Measurements from ENCODE around the gene SARS2.

SARS2 gene

GRCh38 chr19:38919837-38920601, 10.5 kb downstream of the SARS2 start:
- no peak for DNase-seq (ENCODE audit: extremely low read depth in 1 of 2, low read depth in 1 of 2)

- DNase-seq (ENCODE audit: extremely low read depth in 1 of 2, low read depth in 1 of 2), result no peak
Observed at GRCh38 chr19:38918526-38918925, 12.0 kb downstream of the SARS2 start.

- no peak for DNase-seq (ENCODE audit: extremely low read depth in 1 of 2, low read depth in 1 of 2)
Observed at GRCh38 chr19:38917921-38918491, 12.6 kb downstream of the SARS2 start.

- no peak for DNase-seq (ENCODE audit: extremely low read depth in 1 of 2, low read depth in 1 of 2)
Observed at GRCh38 chr19:38917516-38917915, 13.0 kb downstream of the SARS2 start.

- DNase-seq (ENCODE audit: extremely low read depth in 1 of 2, low read depth in 1 of 2), result no peak
Observed at GRCh38 chr19:38915329-38916321, 14.9 kb downstream of the SARS2 start.

GRCh38 chr19:38913958-38914357, 16.6 kb downstream of the SARS2 start:
- no peak for DNase-seq (ENCODE audit: extremely low read depth in 1 of 2, low read depth in 1 of 2)

- DNase-seq (ENCODE audit: extremely low read depth in 1 of 2, low read depth in 1 of 2), result no peak
Observed at GRCh38 chr19:38912600-38913514, 17.7 kb downstream of the SARS2 start.

- no peak for DNase-seq (ENCODE audit: extremely low read depth in 1 of 2, low read depth in 1 of 2)
Observed at GRCh38 chr19:38911388-38912001, 19.1 kb downstream of the SARS2 start.

- DNase-seq (ENCODE audit: extremely low read depth in 1 of 2, low read depth in 1 of 2), result no peak
Observed at GRCh38 chr19:38910488-38910887, 20.1 kb downstream of the SARS2 start.

- no peak for DNase-seq (ENCODE audit: extremely low read depth in 1 of 2, low read depth in 1 of 2)
Observed at GRCh38 chr19:38908911-38909310, 21.7 kb downstream of the SARS2 start.

- no peak for DNase-seq (ENCODE audit: extremely low read depth in 1 of 2, low read depth in 1 of 2)
Observed at GRCh38 chr19:38907670-38908069, 22.9 kb downstream of the SARS2 start.

GRCh38 chr19:38907227-38907626, 23.3 kb downstream of the SARS2 start:
- no peak for DNase-seq (ENCODE audit: extremely low read depth in 1 of 2, low read depth in 1 of 2)

GRCh38 chr19:38905620-38906019, 24.9 kb downstream of the SARS2 start:
- DNase-seq (ENCODE audit: extremely low read depth in 1 of 2, low read depth in 1 of 2), result no peak

GRCh38 chr19:38904581-38905539, 25.7 kb downstream of the SARS2 start:
- no peak for DNase-seq (ENCODE audit: extremely low read depth in 1 of 2, low read depth in 1 of 2)

- DNase-seq (ENCODE audit: extremely low read depth in 1 of 2, low read depth in 1 of 2), result no peak
Observed at GRCh38 chr19:38901683-38902082, 28.9 kb downstream of the SARS2 start.

- DNase-seq (ENCODE audit: extremely low read depth in 1 of 2, low read depth in 1 of 2), result no peak
Observed at GRCh38 chr19:38900743-38901190, 29.8 kb downstream of the SARS2 start.

GRCh38 chr19:38900202-38900629, 30.3 kb downstream of the SARS2 start:
- no peak for DNase-seq (ENCODE audit: extremely low read depth in 1 of 2, low read depth in 1 of 2)

GRCh38 chr19:38899447-38900201, 30.9 kb downstream of the SARS2 start, which contains the start of the genes NFKBIB and SIRT2:
Gene NFKBIB, plus strand, starts transcription at chr19:38899969. Its CDS starts 64 bp downstream, at chr19:38900033.
Gene SIRT2, minus strand, starts transcription at chr19:38899618. Its CDS starts 97 bp downstream, at chr19:38899521.
- DNase-seq (ENCODE audit: extremely low read depth in 1 of 2, low read depth in 1 of 2), result peak; percentile 98 to 100
